Panc1 (cell line): ENCODE measurements around the gene CFAP299. TPM values are rescaled to one million over a fixed set of nuclear protein-coding genes. Genes with fewer than 3 reads are reported as not detected.

Experiments
- ATAC-seq: fragments of 200-7000 bp; cut with Tn5 transposase; 2 replicates; pipeline ENCODE4 v1.9.1; 2020; ENCODE audit warnings: mild to moderate bottlenecking, moderate library complexity
- BruUV-seq: library from RNA; stranded (reverse); fragments of 400-500 nt; replicated peaks from 2 replicates; lab custom pipeline; 2021; lab: Mats Ljungman, UMichigan
- CTCF ChIA-PET: fragments of 300-600 bp; sonication (Branson Sonifier 250); formaldehyde crosslinking; loops from one replicate; lab custom pipeline; 2022; ENCODE audit warnings: antibody characterized with exemption; lab: Charles Lee
- POLR2A ChIA-PET: fragments of 300-600 bp; sonication (Branson Sonifier 250); formaldehyde crosslinking; loops from one replicate; lab custom pipeline; 2022; ENCODE audit warnings: antibody characterized with exemption; lab: Charles Lee
- DNase-seq: peaks from one replicate; pipeline ENCODE4 v3.0.0-alpha.2; 2010; ENCODE audit warnings: low read depth, low spot score
- H3K27ac ChIP-seq: 2 replicates; pipeline ENCODE4 v1.5.1; 2011; ENCODE audit warnings: mild to moderate bottlenecking, low read length, inconsistent platforms
- H3K27me3 ChIP-seq: fragments of 200-500 bp; sonication (Bioruptor generic); 2 replicates; pipeline ENCODE4 v1.6.0; 2014; ENCODE audit warnings: low read length, inconsistent platforms; ENCODE audit not compliant: control insufficient read depth, insufficient read depth
- H3K36me3 ChIP-seq: fragments of 200-500 bp; sonication (Bioruptor generic); 2 replicates; pipeline ENCODE4 v1.5.1; 2014; ENCODE audit warnings: inconsistent platforms, mild to moderate bottlenecking, low read length, moderate library complexity; ENCODE audit not compliant: control insufficient read depth, insufficient read depth
- H3K4me1 ChIP-seq: 2 replicates; pipeline ENCODE4 v1.5.1; 2011; ENCODE audit warnings: inconsistent platforms, mild to moderate bottlenecking, low read length, moderate library complexity; ENCODE audit not compliant: control insufficient read depth, insufficient read depth
- H3K4me3 ChIP-seq, 2 experiments: 2 replicates each; pipeline ENCODE4 v1.5.1; 2011 to 2012; ENCODE audit warnings: low read depth in 2 of 2, low read length in 2 of 2, mild to moderate bottlenecking in 2 of 2, inconsistent platforms in 1 of 2, moderate library complexity in 1 of 2
- H3K9me3 ChIP-seq: fragments of 200-500 bp; sonication (Bioruptor generic); 2 replicates; pipeline ENCODE4 v1.5.1; 2014; ENCODE audit warnings: low read depth, mild to moderate bottlenecking, inconsistent platforms, low read length, moderate library complexity; ENCODE audit not compliant: control insufficient read depth, insufficient read depth
- CTCF ChIP-seq: fragments of 450-650 bp; IDR thresholded peaks from 2 replicates; pipeline ENCODE4 v1.5.1; 2017; ENCODE audit warnings: mild to moderate bottlenecking
- POLR2AphosphoS5 ChIP-seq: IDR thresholded peaks from 2 replicates; pipeline ENCODE4 v1.6.1; 2012; ENCODE audit warnings: mild to moderate bottlenecking, low read depth, low read length, moderate library complexity
- REST ChIP-seq, 2 experiments: IDR thresholded peaks; 2 replicates each; pipeline ENCODE4 v1.6.1; 2011 to 2012; ENCODE audit warnings: low read depth in 2 of 2, control low read depth in 1 of 2, low read length in 1 of 2, mild to moderate bottlenecking in 1 of 2, moderate library complexity in 1 of 2; ENCODE audit not compliant: insufficient read depth in 1 of 2
- SIN3A ChIP-seq: IDR thresholded peaks from 2 replicates; pipeline ENCODE4 v1.6.1; 2012; ENCODE audit warnings: low read depth, mild to moderate bottlenecking, low read length, moderate library complexity, borderline replicate concordance; ENCODE audit not compliant: insufficient read depth
- TCF7L2 ChIP-seq: IDR thresholded peaks from 2 replicates; pipeline ENCODE4 v1.6.1; 2011; ENCODE audit warnings: mild to moderate bottlenecking, low read depth, low read length, inconsistent platforms
- in situ Hi-C: cut with HindIII; loops from 2 replicates; pipeline ENCODE4 v1.10.0; 2016; ENCODE audit warnings: low sequenced_read_pairs, low pct_unique_long_range_greater_than_20kb
- intact Hi-C: fragments of 100-400 bp; cut with micrococcal nuclease; formaldehyde crosslinking; loops from one replicate; pipeline ENCODE4 v1.10.0; 2022; ENCODE audit not compliant: unreplicated experiment
- total RNA-seq: library from RNA; stranded (reverse); gene quantifications from one replicate; pipeline ENCODE4 v1.2.1, GENCODE V29; 2021; ENCODE audit not compliant: unreplicated experiment

Gene CFAP299
- total RNA-seq, 1 experiment from 2014 or later, result not detected

- ATAC-seq (no peak; the same call in 1 of the 2 replicates), DNase-seq (no peak)
- Histone ChIP-seq H3K4me3 (no peak overlapping the region), H3K27ac (no peak overlapping the region), H3K36me3 (no peaks in the 10 kb centered on the region), H3K9me3 (no peaks in the 10 kb centered on the region), H3K27me3 (no peaks in the 10 kb centered on the region), H3K4me1 (no peaks in the 10 kb centered on the region)
- in situ Hi-C loops (no loop called here), intact Hi-C loops (loop anchor here (10.0 kb wide), 1 partner anchor 439 kb away; no protein-coding TSS in a partner anchor)
- no peak for TF ChIP-seq SIN3A
- TF ChIP-seq POLR2AphosphoS5, result no peak
- no peak for TF ChIP-seq REST (IDR thresholded peaks at IDR 0.05; ENCODE audit: insufficient read depth in 1 of 2, low read depth in 2 of 2, low read length in 1 of 2)
- no peak for TF ChIP-seq TCF7L2
- TF ChIP-seq CTCF, result no peak
- BruUV-seq, result no TSS peak
- CTCF ChIA-PET, result no interaction called here
- POLR2A ChIA-PET, result no interaction called here
Measured at GRCh38 chr4:80393246-80393969, 57.9 kb downstream of the CFAP299 start.

GRCh38 chr4:80393970-80394250 is 58.4 kb downstream of the CFAP299 start:
- DNase-seq (no peak), ATAC-seq (no peak)
- H3K27ac ChIP-seq, result no peak overlapping the region
- intact Hi-C loops (loop anchor here (10.0 kb wide), 1 partner anchor 439 kb away; no protein-coding TSS in a partner anchor), in situ Hi-C loops (no loop called here)
- no peaks in the 10 kb centered on the region for H3K9me3 ChIP-seq
- ChIA-PET POLR2A (no interaction called here), CTCF (no interaction called here)
- H3K36me3 ChIP-seq, result no peaks in the 10 kb centered on the region
- H3K4me3 ChIP-seq, result no peak overlapping the region
- no peaks in the 10 kb centered on the region for H3K27me3 ChIP-seq
- TF ChIP-seq SIN3A (no peak), POLR2AphosphoS5 (no peak), CTCF (no peak), TCF7L2 (no peak), REST (IDR thresholded peaks at IDR 0.05; ENCODE audit: insufficient read depth in 1 of 2, low read depth in 2 of 2, low read length in 1 of 2) (no peak)
- H3K4me1 ChIP-seq, result no peaks in the 10 kb centered on the region
- no TSS peak for BruUV-seq
